ENCODE data around the gene AKTIP.
"Not testable (repeated sequence)": the region's sequence is repeated elsewhere in the genome, so short reads cannot be mapped to it uniquely, and the experiment has no call there.

Gene AKTIP

GRCh38 chr16:53502331-53503269 is at the start of gene AKTIP:
AKTIP (minus strand) TSS chr16:53503209; CDS start chr16:53500259, 2,950 bp downstream.
- DNase-seq (ENCODE audit: low read depth) = peak; percentile 32

GRCh38 chr16:53549970-53550690 is 47.1 kb upstream of the AKTIP start:
- peak; percentile 25 for DNase-seq (ENCODE audit: low read depth)

- DNase-seq (ENCODE audit: low read depth) = no peak
Observed at GRCh38 chr16:53546988-53547391, 44.0 kb upstream of the AKTIP start.

GRCh38 chr16:53545433-53545832 is 42.4 kb upstream of the AKTIP start:
- DNase-seq (ENCODE audit: low read depth) = peak; percentile 13

- no peak for DNase-seq (ENCODE audit: low read depth)
Observed at GRCh38 chr16:53542283-53542682, 39.3 kb upstream of the AKTIP start.

GRCh38 chr16:53541326-53541725 is 38.3 kb upstream of the AKTIP start:
- DNase-seq (ENCODE audit: low read depth) = no peak

- not testable (repeated sequence) for DNase-seq (ENCODE audit: low read depth)
Observed at GRCh38 chr16:53539759-53540718, 37.0 kb upstream of the AKTIP start.

- DNase-seq (ENCODE audit: low read depth) = not testable (repeated sequence)
Observed at GRCh38 chr16:53539346-53539745, 36.3 kb upstream of the AKTIP start.

GRCh38 chr16:53537626-53538025 is 34.6 kb upstream of the AKTIP start:
- no peak for DNase-seq (ENCODE audit: low read depth)

- DNase-seq (ENCODE audit: low read depth) = no peak
Observed at GRCh38 chr16:53534206-53534605, 31.2 kb upstream of the AKTIP start.

- no peak for DNase-seq (ENCODE audit: low read depth)
Observed at GRCh38 chr16:53530741-53531140, 27.7 kb upstream of the AKTIP start.

GRCh38 chr16:53530046-53530445 is 27.0 kb upstream of the AKTIP start:
- no peak for DNase-seq (ENCODE audit: low read depth)

GRCh38 chr16:53529513-53529912 is 26.5 kb upstream of the AKTIP start:
- DNase-seq (ENCODE audit: low read depth) = no peak

- DNase-seq (ENCODE audit: low read depth) = no peak
Observed at GRCh38 chr16:53528797-53529196, 25.8 kb upstream of the AKTIP start.

- no peak for DNase-seq (ENCODE audit: low read depth)
Observed at GRCh38 chr16:53523971-53524548, 21.1 kb upstream of the AKTIP start.

- no peak for DNase-seq (ENCODE audit: low read depth)
Observed at GRCh38 chr16:53523126-53523804, 20.3 kb upstream of the AKTIP start.

- DNase-seq (ENCODE audit: low read depth) = no peak
Observed at GRCh38 chr16:53519417-53520091, 16.5 kb upstream of the AKTIP start.

GRCh38 chr16:53518550-53519416 is 15.8 kb upstream of the AKTIP start:
- peak; percentile 62 for DNase-seq (ENCODE audit: low read depth)

GRCh38 chr16:53517851-53518250 is 14.8 kb upstream of the AKTIP start:
- no peak for DNase-seq (ENCODE audit: low read depth)
